ENCODE measurements around the gene USP43.

USP43 gene

DNA sequence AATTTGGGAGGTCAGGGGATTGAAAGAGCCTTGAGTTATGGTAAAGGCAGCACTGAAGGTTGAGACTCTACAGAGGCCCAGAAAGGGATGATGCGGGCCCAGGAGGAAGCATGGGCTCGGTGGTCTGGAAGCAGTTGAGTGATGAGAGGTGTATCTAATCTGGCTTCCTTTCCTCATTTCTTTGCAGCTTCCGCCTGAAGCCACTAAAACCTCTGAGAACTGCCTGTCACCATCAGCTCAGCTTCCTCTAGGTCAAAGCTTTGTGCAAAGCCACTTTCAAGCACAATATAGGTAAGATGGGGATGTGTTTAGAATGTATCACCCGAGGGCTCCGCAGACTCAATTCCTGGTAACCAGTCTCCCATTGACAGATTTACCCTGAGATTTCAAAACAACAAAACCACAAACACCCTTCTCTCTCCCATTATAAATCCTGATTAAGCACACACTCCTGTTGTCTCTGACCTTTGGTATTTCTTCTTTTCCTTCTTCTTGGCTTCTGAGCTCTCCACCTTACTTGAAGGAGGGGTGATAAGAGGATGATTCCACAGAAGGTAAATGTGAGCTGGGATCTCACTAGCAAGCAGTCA, 21.2 kb downstream of the USP43 start:
- DNase-seq, result no peak

DNA sequence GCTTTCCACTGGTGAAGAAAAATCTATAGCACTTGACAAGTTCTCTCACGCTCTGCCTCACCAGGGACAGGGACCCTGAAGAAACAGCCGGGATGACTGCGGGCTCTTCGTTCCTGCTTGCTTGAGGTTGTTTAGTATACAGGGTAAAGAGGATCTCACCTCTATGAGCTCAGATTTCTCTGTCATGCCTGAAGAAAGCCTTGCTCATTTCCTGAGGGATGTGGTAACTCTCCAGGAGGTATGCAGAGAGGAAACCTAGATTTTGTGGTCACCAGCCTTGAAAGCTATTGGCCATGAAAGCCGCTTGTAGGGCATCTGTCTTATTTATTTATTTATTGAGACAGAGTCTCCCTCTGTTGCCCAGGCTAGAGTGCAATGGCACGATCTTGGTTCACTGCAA, 23.2 kb downstream of the USP43 start:
- DNase-seq, result no peak

DNA sequence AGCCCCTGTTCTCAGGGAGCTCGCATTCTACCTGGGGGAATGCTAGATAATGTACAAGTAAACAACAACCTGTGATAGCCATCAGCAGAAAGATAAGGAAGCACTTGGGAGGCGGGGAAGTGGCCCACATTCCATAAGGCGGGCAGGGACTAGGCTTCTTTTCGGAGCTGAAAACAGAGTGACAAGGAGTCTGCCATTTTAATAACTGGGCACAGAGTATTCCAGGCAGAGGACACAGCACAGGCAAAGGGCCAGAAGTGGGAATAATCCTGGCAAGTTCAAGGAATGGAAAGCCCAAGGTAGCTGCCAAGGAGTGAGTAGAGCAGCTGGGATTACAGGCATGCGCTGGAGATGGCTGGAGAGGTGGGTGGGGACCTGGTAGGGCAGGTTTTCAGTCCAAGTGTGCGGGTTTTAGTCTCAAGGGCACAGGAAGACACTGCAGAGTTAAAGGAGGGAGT, 24.3 kb downstream of the USP43 start:
- no peak for DNase-seq

DNA sequence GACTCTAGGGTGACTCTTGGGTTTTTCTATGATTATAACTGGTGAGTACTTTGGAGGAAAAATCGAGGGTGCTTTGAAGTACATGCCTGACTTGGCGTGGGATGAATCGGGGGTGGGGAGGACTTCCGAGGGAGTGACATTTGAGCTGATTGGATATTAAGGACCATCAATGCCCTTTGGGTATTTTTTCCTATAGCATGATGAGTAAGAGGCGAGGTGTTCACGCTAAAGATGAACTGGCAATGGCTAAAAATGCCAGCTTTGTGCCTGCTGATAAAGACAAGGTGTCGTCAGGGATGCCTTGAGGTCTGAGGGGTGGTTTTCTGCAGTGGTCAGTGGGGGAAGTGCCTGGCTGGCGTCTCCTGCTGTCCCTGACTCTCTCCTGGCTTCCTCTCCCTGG, 25.3 kb downstream of the USP43 start:
- DNase-seq, result no peak

DNA sequence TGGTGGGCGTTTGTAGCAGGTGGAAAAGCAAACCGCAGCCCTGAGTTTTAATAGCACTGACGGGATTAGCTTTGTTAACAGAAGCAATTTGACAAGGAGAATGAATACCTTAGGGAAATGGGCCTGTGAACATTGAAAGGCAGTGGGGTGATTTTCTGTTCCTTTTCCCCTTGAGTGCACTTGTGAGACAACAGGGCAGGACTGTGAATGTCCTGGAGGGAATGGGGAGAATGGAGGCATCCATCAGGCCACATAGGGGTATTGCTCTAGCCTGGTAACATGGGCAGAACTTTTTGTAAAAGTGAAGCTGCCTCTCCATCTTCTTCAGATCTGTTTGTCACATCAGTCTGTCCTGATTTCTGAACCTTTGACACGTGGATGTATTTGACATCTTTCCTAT, 26.2 kb downstream of the USP43 start:
- DNase-seq, result no peak

DNA sequence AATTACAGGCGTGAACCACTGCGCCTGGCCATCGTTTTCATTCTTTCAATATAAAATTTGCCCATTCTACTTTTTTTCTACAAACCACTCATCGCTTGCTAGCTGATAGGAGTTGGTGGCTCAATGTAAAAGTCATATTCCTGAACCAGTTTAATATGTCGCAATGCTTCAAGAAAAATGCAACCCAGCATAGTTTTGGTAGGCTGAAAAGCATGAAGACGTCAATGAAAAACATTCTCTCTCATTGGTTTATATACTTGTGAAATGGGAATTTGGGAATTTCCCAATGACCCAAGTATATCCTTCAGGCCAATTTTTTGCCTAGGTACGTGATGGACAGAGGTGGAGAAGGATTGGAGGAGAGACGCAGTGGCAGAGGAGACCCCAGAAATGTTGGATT, 26.9 kb downstream of the USP43 start:
- no peak for DNase-seq

DNA sequence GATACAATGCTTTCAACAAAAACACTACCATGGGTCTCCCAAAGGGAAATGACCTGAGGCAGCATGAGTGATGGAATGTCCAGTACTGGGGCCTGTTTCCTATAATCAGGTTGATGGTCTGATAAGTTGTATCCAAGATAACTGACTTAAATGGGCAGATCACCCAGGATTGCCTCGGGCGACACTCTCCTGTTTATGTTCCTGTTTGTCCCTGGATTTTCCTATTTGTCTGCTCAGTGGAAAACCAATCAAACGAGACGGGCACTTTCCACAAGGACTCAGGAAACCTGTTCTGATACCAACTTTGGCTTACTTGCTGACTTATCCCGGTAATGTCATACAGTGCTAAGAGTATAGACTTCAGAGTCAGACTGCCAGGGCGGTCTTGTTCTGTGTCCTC, 27.4 kb downstream of the USP43 start:
- no peak for DNase-seq

DNA sequence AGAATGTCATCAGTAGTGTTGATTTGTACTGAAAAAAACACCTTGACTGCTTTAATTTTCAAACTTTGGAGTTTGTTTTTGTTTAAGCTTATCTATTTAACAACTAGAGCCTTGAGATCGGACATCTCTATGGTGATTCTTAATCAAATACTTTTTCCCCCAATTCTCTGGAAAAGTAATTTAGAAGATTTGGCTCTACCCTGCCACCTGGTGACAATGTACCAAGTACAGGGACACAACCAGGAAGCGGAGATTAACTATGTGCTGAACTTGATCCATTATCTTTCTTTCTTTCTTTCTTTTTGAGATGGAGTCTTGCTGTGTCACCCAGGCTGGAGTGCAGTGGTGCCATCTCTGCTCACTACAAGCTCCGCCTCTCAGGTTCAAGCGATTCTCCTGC, 30.8 kb downstream of the USP43 start:
- DNase-seq, result no peak

DNA sequence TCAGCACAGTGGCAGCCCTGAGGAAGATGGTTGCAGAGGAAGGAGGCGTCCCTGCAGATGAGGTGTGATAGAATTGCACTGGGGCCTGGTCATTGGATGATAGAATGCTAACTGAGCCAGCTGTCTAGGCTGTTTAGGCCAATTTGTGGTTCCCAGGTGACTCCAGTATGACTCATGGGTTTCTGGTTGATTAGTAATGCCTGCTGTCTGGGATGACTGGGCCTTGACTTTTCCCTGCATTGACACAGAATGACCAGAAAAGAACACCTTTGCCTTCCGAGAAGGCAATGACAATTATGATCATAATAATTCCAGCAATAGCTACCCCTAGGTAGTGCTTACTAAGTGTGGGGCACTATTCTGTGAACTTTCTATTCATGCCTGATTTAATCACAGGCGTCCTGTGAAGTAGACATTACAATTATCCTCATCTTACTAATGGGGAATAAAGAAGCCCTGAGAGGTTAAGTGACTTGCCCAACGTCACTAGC, 31.5 kb downstream of the USP43 start:
- DNase-seq, result no peak

DNA sequence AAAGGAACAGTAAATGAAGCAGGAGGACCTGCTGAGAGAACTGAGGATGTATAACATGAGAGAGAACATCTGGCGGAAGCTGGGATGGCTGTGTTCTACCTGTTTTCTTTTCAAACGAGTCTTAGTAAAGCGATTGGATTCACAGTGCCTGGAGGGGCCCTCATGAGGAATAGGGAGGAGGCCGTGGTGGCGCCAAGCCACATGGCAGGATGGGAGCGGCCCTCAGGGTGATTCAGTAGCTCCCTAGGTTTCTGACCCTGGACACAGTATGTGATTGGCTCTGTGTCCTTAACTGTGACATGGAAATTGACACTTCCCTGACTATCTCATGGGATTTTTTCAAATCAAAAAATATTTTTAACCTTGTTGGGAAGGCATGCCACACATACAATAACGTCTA, 32.1 kb downstream of the USP43 start:
- no peak for DNase-seq

DNA sequence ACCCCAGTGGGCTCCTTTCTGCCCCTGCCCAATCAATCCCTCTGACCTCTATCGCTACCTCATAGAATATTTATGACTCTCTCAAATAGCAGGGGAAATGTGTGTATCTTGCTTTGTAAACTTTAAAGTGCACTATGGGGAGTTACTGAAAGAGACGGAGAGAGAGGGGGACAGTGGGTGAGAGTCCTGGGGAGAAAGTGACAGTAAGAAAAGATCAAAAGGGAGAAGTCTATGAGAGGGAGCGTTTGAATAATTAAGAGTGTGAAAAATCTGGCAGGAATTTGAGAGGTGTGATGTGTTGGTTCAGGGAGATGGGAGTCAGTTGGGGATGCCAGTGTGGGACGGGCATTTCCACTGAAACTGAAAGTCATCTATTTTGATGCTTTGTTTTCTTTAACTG, 32.6 kb downstream of the USP43 start:
- no peak for DNase-seq

DNA sequence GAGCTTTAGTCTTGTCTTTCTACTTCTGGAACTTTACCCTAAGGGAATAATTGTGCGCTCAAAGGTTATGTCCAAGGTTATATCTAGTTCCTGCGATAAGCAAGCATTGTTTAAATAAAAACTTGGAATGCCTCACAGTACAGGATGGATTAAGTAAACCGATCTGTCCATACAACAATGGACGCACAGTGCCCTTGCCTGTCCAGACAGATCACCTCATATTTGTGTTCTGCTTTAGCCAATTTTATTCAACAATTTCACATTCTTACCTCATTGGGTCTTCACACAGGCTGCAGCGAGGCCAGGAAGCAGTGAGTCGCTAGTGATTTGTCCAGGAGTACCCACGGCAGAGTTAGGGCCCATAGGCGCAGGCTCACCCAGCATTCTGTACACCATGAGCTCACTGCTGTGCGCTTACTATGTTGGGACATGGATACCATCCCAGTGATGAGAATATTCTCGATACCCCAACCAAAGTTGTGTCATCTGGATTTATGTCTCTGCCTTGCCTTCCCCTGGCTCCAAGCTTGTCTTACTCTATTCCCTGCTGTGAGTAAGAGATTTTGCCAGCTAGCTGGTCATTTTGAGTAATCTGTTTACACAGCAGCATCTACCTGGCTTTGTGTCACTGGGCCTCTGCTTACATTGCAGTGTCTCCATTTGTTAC, 39.8 kb downstream of the USP43 start:
- no peak for DNase-seq

DNA sequence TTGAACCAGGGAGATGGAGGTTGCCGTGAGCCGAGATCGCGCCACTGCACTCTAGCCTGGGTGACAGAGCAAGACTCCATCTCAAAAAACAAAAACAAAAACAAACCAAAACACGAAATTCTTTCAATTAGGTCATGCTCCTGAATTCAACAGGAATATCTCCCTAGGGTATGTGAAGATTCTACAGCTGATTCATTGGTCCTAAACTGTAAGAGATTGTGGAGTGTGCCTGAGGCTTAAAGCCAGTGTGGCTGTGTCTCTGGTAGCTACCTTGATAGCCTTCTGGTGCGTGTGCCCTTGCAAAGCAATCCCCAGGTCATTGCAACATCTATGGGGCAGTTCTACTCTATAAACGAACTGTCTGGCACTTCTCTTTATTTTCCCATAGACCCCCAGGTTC, 48.4 kb downstream of the USP43 start:
- DNase-seq, result no peak

DNA sequence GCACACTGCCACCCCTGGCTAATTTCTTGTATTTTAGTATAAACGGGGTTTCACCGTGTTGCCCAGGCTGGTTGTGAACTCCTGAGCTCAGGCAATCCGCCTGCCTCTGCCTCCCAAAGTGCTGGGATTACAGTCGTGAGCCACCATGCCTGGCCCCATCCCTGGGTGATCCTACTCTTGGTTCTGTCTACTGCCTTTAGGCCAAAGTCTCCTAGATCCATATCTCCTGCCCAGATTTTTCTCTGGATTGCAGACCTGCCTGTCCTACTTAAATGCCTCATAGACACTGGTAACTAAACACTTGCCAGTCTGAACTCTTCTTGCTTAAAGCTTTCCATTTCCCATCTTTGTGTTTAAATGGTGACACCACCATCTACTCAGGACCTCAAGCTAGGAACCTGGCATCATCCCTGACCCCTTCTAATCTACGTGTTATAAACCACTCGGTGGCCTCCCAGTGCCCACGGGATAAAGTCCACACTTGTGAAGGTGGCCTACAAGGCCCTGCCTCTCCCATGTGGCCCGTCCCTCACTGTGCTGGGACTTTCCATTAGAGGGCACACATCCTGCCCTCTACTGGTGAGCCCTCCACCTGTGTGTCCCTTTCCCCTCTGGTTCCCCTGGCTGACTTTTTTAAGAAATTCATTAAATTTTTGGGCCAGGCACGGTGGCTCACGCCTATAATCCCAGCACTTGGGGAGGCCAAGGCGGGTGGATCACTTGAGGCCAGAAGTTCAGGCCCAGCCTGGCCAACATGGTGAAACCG, 51.1 kb downstream of the USP43 start:
- no peak for DNase-seq

DNA sequence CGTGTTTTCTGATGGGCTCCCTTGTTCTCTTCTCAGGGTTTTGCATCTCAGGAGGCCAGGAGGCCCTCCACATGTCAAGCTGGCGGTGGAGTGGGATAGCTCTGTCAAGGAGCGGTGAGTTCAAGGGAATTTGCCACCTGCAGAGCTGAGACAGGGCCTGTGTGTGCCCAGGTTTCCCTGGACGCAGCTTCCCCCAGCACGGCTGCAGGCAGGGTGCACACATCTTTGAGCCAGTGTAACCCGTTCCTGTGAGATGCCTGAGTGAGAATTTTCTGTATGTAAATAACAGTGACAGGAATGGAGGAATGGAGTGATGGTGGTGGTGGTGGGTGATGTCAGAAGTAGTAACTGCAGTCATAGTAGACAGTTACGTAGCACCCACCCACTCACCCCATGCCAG, 54.8 kb downstream of the USP43 start:
- no peak for DNase-seq

DNA sequence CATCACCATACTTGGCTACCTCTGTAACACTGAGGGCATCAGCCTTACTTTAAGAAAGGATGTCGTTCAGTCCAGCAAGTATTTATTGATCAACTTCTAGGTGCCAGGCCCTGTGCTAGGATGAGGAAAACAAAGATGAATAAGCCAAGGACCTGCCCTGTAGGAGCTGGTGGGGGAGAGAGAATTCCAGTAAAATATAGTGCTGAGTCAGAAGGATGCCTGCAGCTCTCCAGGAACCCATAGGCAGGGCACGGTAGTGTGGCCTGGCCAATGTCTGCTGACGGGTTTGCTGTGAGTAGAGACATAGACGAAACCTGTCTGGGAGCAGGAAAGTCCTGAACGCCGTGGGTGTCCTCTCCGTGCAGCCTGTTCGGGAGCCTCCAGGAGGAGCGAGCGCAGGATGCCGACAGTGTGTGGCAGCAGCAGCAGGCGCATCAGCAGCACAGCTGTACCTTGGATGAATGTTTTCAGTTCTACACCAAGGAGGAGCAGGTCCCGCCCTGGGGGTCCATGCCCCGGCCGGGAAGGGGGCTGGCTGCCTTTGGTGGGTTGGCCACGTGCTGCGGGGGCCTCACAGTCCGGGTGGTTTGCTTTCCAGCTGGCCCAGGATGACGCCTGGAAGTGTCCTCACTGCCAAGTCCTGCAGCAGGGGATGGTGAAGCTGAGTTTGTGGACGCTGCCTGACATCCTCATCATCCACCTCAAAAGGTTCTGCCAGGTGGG, 55.6 kb downstream of the USP43 start:
- no peak for DNase-seq

DNA sequence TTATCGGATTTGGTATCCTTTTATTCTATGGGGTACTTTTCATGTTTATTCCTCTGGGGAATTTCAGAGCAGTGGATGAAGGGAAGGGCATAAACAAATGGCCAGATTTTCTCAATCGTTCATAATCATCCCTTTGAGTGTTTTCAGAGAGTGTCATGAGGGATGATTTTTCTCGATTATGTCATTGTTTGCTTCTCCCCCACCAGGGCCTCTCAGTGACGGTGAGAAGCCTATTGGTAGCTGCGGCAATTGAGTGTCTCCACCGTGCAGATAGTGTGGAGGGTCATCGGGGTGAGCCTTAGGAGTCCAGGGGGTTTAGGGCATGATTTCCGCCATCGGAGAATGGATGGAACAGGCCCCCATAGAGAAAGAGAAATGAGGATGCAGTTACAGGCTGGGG, 57.2 kb downstream of the USP43 start:
- no peak for DNase-seq

DNA sequence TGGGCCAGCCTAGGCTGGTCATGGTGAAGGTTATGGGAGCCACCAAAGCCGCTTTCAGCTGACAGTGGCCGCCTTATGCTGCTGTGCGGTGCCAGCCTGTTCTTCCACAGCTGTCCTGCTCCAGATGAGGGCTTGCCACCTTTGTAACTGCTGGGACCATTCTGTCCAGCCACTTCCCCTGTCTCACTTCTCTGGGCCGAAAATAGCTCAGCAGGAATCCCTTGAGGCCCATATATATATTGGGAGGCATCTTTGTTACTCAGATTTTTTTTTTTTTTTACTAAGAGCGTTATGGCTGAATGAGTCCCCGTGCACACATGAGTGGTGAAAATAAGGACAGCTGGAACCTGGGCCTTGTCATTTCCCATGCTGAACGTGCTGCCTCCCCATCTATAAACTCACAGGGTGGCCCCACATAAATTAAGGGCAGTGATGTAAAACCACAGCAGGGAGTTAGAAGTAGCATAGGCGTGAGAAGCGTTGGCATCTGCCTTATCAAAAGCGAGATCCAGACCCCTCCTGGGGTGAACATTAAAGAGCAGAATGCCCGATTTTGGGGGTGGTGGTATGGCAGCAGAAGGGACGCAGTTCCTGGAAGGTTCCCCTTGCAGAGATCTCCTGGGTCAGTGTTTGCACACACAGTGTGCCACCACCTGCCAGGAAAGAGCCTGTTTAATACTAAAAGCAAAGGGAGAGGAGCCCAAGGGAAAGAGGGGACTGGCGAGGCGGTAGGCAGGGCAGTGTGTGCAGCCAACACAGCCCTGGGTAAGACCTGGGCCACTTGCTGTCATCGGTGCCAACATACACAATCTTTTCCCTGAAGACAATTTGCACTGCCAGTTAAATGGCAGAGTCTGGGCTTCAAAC, 57.8 kb downstream of the USP43 start:
- no peak for DNase-seq

DNA sequence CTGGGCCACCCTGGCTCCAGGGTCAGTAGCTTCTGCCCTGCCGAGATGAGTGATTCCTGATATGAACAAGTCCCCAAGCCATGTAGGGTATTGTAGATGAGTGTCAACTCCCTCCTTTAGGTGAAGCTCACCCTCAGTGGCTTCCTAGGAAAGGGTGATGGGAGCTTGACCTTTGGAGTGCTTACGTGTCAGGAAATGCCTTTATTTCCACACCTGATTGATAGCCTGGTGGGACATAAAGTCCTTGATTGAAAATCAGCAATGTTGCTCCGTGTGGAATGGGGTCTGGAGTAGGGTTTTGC, 58.4 kb downstream of the USP43 start:
- no peak for DNase-seq

DNA sequence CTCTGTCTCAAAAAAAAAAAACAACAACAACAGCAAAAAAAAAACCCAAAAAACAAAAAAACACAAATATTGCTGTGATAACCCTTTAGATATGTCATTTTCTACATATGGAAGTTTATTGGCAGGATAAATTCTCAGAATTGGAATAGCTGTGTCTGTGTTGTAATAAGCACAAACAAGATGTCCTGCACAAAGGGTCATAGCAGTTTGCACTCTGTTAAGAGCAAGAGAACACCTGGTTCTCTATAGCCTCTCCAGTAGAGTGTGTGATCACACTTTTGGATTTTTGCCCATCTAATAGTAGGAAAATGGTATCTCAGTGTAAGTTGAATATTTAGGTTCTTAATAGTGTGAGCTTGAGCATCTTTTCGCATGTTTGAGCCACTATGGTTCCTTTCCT, 60.4 kb downstream of the USP43 start:
- DNase-seq, result no peak

DNA sequence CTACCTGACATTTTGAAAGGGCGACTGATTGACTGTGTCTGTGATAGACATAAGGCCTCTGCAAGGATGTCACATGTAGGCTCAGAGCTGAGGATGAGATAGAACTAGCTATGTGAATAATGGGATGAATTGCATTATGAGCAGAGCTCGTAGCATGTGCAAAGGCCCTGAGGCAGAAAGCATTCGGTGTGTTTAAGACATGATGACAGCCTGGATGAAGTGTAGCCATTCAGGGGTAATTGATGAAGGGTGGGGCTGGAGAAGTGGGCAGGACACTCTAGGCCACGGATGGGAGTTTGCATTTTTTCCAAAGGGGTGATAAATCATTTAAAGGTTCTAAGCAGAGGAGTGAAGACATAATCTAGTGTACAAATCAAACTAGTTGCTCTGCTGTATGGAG, 62.6 kb downstream of the USP43 start:
- no peak for DNase-seq

DNA sequence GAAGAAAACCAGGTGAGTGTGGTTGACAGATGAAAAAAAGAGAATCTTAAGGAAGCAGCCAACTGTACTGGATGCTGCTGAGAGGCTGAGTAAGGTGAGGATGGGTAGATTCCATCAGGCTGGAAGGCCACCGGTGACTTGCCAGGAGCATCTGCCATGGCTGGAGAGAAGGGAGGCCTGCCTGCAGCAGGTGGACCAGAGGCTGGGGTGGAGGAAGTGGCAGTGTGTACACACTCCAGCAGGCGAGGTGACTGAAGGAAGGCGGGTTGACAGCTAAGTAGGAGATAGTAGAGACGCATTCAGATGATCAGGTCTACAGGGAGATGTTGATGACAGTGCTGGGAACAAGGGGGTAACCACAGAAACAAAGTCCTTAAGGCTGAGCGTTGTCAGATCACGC, 69.5 kb downstream of the USP43 start:
- DNase-seq, result no peak

DNA sequence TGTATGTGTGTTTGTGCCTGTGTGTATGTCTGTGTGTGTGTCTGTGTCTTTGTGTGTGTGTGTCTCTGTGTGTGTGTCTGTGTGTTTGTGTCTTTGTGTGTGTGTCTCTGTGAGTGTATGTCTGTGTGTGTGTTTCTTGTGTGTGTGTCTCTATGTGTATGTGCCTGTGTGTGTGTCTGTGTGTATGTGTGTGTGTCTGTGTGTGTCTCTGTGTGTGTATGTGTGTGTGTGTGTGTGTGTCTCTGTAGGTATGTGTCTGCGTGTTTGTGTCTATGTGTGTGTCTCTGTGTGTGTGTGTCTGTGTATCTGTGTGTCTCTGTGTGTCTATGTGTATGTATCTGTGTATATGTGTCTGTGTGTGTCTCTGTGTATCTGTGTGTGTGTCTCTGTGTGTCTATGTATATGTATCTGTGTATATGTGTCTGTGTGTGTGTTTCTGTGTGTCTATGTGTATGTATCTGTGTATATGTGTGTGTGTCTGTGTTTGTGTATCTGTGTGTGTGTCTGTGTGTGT, 70.2 kb downstream of the USP43 start:
- DNase-seq, result no peak
